GM20431 (cell line): ENCODE results near the gene COL27A1.

Experiments used
- in situ Hi-C: fragments of 300-500 bp; cut with MseI, MboI; formaldehyde crosslinking; loops from one replicate; pipeline ENCODE4 v1.15.0; 2020; ENCODE audit warnings: low sequenced_read_pairs; ENCODE audit not compliant: unreplicated experiment

Gene COL27A1

DNA sequence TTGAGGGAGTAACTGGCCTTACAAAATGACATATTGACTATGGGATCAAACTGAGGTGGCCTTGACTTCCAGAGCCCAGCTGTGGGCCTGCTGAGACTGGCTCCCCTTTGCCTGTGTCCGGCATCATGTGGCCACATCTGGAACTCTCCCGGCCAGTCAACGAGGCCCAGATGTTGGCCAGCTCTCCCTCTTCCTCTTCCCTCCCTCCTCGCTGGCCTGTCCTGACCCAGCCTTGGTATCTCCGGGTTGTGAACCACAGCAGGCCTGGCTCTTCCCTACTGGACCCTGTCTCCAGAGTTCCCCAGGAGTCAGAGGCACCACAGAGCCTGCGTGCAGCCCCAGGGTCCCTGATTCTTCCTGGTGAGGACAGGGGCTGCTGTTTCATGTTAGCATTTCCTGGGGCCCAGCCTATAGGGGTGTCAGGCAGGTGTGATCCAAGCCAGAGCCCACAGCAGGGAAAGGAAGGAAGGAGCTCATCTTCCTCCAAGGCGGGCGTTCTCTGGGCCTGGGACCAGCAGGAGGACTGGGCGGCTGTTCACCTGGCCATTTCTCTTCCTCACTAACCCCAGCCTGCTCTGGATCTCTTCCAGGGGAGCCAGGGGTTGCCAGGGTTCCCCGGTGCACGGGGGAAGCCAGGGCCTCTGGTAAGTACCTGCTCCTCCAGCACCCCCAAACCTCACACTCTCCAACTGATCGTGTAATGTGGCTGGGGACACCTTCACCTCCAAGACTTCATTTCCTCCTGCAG lies 81.2 kb downstream of the COL27A1 start:
- in situ Hi-C loops: no loop called here

DNA sequence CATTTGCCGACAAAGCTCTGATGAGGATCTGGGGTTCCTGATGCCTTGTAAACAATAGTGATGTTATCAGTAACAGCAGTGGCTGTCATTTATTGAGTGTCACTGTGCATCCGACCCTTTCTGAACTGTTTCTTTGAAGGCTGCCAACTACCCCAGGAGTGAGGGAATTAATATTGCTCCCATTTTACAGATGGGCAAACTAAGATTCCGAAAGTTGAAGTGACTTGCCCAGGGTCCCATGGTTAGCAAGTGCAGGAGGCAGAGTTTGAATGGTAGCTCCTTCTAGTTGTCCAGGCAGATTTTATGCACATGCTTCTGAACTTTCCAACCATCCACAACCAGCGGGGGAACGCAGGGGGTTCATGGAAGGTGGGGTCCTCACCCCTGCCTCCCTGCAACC lies 81.9 kb downstream of the COL27A1 start:
- in situ Hi-C loops: no loop called here

GRCh38 chr9:114237781-114238180 lies 82.4 kb downstream of the COL27A1 start:
- in situ Hi-C loops: no loop called here

DNA sequence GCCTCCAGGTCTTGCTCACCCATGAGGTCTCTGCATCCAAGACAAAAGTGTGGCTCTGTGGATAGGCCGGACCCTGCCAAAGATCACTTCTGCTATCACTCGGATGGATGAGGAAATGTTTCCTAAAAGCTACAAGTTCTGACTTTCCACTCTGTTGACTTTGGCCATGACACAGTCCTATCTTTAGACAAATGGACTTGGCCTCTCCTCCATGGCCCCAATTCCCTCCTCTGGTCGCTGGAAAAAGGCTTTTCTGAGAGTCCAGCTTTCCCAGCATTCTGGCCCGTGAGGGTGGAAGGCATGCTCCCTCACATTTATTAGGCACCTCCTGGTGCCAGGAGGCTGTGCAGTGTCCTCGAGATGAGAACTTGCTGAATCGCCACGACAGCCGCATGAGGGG lies 83.1 kb downstream of the COL27A1 start:
- in situ Hi-C loops: no loop called here

- in situ Hi-C loops: no loop called here
Observed at GRCh38 chr9:114238891-114239875, 83.8 kb downstream of the COL27A1 start.

DNA sequence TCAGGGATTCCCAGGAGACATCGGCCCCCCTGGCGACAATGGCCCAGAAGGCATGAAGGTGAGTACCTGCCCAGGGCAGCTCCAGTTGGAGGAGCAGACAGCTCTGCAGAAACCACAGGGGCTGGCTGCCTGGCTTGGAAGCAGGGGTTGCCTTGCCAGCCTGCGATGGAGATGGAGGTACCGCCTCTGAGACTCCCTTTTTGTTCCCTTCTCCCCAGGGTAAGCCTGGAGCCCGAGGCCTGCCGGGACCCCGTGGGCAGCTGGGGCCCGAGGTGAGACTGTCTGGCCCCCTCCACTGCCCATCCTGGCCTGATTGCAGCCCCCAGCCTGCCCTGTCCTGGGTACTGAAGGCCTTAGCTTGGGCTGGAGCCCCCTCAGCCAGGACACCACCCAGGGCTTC lies 84.9 kb downstream of the COL27A1 start:
- in situ Hi-C loops: no loop called here

GRCh38 chr9:114240647-114241558 lies 85.6 kb downstream of the COL27A1 start:
- in situ Hi-C loops: no loop called here

GRCh38 chr9:114242837-114243236 lies 87.5 kb downstream of the COL27A1 start:
- in situ Hi-C loops: no loop called here

DNA sequence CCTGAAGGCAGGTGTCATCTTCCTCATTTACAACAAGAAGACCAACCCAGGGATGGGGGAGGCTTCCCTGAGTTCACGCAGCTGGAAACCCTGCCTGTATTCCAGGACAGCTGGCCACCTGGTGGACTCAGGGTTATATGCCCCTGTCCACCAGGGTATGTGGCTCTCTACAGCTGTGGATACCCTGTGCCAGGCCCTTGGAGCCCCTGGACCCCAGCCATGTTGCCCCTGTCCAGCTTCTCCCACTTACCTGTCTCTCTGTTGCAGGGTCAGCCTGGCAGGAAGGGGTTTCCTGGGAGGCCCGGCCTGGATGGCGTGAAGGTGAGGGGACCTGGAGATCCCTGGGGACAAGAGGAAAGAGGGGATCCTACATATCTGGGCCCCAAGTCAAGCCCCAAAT lies 87.9 kb downstream of the COL27A1 start:
- in situ Hi-C loops: no loop called here

- in situ Hi-C loops: no loop called here
Observed at GRCh38 chr9:114244570-114244969, 89.2 kb downstream of the COL27A1 start.

GRCh38 chr9:114246558-114246957 lies 91.2 kb downstream of the COL27A1 start:
- in situ Hi-C loops: no loop called here

GRCh38 chr9:114247077-114247476 lies 91.7 kb downstream of the COL27A1 start:
- in situ Hi-C loops: no loop called here

DNA sequence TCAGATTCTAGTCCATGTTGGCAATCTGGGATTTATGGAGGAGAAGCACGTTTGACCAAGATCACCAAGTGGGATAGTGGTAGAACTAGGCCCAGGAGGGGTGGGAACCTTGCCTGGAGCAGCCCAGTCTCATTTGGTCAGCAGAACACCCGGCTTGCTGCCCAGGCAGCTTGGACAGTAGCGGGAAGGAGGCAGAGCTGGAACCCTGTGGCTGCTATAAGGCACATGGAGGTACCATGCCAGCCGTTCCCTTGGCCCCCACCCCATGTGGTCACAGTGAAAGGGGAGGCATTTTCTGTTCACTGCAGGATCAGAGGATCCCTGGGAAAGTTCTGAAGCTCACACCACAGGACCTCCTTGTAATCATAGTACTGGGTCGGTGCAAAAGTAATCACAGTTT lies 92.2 kb downstream of the COL27A1 start:
- in situ Hi-C loops: no loop called here

DNA sequence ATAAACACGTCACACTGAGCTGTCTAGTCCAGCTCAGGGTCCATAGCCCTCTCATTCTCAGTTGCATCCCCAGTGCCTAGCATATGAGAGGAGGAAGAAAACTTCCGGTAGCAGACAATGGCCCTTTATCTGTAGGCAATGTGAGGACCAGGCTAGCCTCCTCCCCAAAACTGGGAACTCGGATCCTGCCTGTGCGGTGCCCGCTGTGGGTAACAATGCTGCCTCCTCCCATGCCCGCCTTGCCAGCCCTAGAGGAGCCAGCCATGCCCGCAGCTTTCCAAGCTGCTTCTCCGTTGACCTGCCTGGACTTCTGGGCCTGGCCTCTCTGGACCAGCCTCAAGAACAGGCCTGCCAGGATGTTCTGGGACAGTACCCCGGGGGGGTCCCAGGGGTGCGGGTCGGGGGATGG lies 93.0 kb downstream of the COL27A1 start:
- in situ Hi-C loops: no loop called here

DNA sequence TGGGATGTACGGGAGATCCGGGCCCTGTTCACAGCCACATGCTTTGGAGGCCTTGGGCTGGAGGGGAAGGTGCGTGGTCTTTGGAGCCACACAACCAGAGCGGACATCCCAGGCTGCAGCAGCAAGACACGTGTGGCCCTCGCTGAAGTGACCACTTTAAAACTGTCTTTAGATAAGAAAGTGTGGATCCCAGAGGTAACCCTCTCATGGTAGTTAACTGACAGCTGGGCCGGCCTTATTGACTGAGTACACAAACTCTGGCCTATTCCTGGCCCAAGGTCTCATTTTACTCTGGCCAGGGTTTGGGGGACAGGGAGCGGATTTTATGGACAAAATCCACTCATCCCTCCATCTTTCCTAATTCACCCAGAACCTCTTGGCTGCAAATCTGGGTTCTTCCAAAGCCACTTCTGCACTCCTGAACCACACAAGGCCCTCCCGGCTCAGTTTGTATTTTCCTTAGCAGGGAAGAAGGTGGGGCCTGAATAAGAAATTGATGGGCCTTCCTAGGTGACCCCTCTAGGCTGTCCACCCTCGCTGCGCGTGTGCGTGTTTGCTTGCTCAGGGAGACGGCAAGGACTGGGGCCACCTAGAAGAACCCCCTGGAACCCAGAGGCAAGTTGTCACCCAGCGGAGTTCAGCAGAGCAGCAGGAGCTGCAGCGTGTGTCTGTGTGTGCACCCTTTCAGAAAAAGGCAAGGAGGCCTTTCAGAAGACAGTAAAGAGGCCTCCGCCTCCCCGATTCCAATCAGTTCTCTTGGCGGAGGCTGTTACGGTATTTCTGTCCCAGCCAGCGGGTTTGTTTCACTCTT lies 94.3 kb downstream of the COL27A1 start:
- in situ Hi-C loops: no loop called here

- in situ Hi-C loops: no loop called here
Observed at GRCh38 chr9:114250235-114250568, 94.9 kb downstream of the COL27A1 start.

DNA sequence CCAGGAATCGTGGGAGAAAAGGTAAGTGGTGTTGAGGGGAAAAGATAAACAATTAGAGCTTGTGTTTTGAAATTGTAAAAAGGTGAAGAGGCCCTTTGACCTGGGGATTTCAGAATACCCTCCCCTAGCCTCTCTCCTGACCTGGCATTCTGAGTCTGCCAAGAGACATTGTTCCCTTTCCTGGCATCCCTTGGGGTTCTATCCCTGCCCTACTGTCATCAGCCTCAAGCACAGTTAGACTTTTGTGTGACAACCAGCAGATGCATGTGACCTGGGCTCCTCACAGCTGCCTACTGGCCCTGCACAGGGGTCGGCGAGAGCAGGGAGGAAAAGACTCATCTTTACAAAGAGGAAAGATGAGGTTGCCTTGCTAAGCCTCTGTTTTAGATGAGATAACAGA lies 95.3 kb downstream of the COL27A1 start:
- in situ Hi-C loops: no loop called here

DNA sequence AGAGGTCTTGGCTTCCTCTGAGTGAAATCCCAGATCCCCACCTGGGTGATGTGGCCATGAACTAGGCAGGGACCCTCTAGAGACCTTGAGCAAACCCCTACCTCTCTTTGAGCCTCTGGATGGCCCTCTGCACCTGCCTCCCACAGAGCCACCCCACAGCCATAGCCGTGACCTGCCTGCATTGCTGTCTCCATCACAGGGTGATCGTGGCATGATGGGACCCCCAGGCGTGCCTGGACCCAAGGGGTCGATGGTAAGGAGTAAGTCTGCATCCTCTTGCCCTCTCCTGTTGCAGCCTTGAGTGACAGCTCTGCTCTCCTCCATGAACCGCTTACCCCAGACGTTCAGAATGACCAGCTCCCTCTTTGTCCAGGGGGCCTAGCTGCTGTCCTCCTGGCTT lies 97.1 kb downstream of the COL27A1 start:
- in situ Hi-C loops: no loop called here

- in situ Hi-C loops: no loop called here
Observed at GRCh38 chr9:114256827-114257328, 101.5 kb downstream of the COL27A1 start.
